Measurements from ENCODE around the gene SLC66A3. TPM values are rescaled to one million over a fixed set of nuclear protein-coding genes. Genes with fewer than 3 reads are reported as not detected.

SLC66A3 gene
- total RNA-seq, 1 experiment from 2014 or later, result 34.9 TPM

DNA sequence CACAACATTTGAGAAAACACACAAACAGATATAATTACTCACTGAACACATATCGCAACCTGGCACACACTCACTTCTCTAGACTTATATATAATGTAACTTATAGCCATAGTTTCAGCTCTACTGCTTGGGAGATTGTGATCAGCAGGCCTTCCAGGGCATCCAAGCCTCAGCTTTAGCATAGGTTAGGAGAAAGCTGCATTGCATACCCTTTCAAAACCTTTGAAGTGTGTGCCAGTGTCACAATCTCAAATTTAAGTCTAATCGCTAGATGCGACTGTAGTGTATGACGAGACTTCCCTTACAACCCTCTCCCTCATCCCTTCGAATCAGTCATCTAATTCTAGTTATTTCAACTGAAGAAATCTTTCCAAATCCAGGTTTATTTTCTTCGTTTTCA lies 30.9 kb downstream of the SLC66A3 start:
- in situ Hi-C loops (cut with HindIII; ENCODE audit: low pct_unique_long_range_greater_than_20kb, low sequenced_read_pairs), result no loop called here
- no peak for DNase-seq (ENCODE audit: low read depth)

DNA sequence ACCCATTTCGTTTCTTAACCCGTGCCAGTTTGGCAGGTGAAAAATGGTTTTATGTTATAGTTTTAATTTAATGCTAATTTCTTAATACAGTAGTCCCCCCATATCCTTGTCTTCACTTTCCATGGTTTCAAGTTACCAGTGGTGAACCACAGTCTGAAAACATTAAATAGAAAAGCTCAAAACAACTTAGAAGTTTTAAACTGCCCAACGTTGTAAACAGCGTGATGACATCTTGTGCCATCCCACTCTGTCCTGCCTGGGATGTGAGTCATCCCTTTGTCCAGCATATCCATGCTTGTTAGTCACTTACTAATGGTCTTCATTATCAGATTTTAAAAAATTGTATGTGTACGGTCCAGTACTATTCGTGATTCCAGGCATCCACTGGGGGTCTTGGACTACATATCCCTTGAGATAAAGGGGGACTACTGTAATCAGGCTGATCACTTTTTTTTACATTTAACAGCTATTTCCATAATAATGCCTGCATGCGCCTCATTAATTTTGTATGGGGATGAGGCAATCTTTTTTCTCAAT lies 31.9 kb downstream of the SLC66A3 start:
- in situ Hi-C loops (cut with HindIII; ENCODE audit: low pct_unique_long_range_greater_than_20kb, low sequenced_read_pairs), result no loop called here
- peak; percentile 10 for DNase-seq (ENCODE audit: low read depth)

DNA sequence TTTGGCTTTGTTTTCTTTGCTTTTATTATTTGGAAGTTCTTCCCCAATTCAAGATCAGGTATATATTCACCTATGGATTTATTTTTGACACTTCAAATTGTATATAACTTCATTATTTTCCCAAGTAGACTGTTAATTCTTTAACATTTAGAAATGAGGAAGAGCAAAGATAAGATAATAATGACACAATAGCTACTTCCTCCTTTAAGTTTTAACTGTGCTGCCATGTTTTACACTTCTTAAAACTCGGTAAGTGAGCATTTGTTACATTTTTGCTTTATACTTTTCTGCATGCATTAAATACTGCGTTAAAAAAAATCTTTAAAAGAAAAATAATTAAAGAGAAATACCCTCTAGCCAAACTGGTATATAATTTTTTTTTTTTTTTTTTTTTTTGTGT lies 32.5 kb downstream of the SLC66A3 start:
- no peak for DNase-seq (ENCODE audit: low read depth)
- in situ Hi-C loops (cut with HindIII; ENCODE audit: low pct_unique_long_range_greater_than_20kb, low sequenced_read_pairs), result no loop called here

DNA sequence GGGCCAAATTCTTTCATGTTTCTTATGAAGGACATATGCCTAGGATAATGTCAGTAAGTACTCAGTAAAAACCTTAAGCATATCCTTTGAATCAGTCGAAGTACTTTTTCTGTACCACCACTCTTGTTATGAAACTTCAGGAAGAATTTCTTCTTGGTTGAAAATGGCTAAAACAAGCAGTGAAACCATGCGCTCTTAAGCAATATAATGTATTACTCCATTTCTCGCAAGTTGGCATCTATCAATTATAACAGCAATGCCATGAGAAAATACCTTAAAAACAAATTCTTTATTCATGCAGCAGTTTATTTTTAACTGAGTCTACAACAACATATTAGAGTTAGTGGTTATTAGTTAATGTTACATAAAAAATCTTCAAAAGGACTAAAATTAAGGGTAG lies 41.0 kb downstream of the SLC66A3 start:
- no peak for DNase-seq (ENCODE audit: low read depth)
- in situ Hi-C loops (cut with HindIII; ENCODE audit: low pct_unique_long_range_greater_than_20kb, low sequenced_read_pairs), result no loop called here

DNA sequence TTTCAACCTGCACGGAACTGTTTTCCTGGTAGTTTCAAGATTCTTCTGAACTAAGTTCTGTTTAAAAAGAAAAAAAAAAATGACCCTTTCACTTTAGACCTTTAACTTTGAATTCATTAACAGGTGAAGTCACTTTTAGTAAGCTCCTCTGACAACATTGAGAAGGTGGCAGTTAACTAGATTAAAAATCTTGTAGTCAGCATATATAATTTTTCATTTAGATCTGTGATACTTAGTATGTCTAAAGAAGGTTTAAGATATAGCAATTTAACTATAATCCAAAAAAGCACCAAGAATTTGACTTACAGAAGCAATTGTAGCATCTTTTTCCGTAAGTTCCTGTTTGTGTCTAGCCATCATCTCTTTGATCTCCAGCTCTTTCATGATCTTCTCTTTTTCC lies 45.4 kb downstream of the SLC66A3 start:
- DNase-seq (ENCODE audit: low read depth), result no peak
- in situ Hi-C loops (cut with HindIII; ENCODE audit: low pct_unique_long_range_greater_than_20kb, low sequenced_read_pairs), result no loop called here

DNA sequence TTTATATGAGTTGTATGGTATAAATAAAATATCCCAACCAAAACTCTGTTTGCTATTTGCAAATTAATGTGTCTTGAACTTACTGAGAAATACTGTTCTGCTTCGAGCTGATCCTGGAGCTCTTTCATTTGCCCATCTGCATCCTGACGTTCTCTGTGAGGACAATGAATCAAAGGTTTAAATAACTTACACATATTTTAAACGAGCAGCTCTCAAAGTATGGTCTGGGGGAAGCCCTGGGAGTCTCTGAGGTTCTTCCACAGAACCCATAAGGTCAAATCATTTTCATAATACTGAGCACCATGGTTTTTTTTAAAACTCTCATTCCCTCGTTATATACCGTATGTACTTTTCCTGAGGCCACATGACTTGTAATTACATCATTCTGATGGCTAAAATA lies 46.7 kb downstream of the SLC66A3 start:
- no peak for DNase-seq (ENCODE audit: low read depth)
- in situ Hi-C loops (cut with HindIII; ENCODE audit: low pct_unique_long_range_greater_than_20kb, low sequenced_read_pairs), result no loop called here

DNA sequence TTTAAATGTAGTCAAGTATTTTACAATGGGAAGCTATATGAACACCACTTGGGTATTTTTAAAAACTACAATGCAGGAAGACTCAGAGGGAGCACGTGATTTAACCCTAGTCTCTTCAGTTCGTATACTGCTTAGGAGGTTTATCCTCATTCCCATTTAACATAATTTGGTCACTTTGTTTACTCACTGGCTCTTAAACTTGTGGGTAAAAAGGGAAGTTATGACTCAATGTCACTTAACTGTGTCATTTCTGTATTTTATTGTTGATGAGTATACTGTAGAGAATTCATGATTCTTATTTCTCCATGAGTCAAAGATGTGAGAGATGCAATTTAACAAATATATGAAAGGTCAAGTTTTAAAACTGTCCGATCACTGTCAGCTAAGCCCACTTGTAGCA lies 48.2 kb downstream of the SLC66A3 start:
- DNase-seq (ENCODE audit: low read depth), result peak; percentile 12
- in situ Hi-C loops (cut with HindIII; ENCODE audit: low pct_unique_long_range_greater_than_20kb, low sequenced_read_pairs), result no loop called here

DNA sequence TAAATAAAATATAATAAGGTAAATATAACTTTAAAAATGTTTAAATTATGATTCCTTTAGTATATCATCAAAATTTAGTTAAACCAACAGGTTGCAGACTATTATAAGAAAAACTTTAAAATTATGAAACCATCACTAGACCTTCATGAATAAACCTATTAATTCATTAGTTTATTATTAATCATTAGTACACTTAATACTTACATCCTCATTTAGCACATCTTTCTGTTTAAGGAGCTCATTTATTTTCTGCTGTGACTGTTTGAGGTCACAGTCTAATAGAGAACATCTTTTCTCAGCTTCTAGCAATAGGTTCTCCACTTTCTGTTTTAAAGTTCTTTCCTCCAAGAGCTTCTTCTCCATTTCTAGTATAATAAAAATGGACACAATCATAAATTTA lies 52.8 kb downstream of the SLC66A3 start:
- DNase-seq (ENCODE audit: low read depth), result no peak
- in situ Hi-C loops (cut with HindIII; ENCODE audit: low pct_unique_long_range_greater_than_20kb, low sequenced_read_pairs), result no loop called here

DNA sequence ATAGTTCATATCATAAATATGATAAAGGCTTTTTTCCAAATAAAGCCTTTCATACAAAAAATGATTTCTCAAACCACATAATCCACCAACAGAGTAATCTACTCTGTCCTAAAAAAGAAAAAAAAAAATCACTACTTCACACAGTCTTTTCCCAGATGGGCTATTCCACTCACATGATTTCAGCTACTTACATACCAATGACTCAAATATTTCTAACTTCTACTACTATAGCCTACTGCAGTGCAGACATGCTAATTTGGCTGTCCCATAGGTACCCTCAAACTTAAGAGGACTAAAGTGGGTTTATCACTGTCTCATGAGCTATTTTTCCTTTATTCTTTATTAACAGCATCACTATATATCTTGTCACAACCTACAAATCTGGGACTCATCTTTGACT lies 57.4 kb downstream of the SLC66A3 start:
- in situ Hi-C loops (cut with HindIII; ENCODE audit: low pct_unique_long_range_greater_than_20kb, low sequenced_read_pairs), result no loop called here
- no peak for DNase-seq (ENCODE audit: low read depth)

DNA sequence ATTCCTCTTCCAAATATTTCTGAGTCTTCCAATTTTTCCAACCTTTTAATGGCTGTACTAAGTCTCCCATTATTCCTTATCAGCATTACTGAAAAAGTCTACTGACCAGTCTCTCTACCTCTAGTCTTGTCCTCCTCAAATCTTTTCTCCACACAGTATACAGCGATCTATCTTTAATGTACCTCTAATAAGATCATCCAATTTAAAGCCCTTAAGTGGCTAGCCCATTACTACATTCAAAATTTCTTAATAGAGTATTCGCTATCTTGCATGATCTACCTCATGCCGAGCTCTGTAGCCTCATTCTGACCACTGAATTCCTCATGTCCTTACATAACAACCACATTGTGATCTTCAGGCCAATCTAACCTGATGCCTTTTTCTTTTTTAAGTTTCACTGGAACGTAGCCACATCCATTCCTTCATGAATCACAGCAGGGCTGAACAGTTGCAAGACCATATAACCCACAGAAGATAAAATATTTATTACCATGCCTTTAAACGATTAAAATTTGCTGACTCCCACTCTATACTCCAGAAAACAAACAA lies 57.9 kb downstream of the SLC66A3 start:
- in situ Hi-C loops (cut with HindIII; ENCODE audit: low pct_unique_long_range_greater_than_20kb, low sequenced_read_pairs), result no loop called here
- no peak for DNase-seq (ENCODE audit: low read depth)

DNA sequence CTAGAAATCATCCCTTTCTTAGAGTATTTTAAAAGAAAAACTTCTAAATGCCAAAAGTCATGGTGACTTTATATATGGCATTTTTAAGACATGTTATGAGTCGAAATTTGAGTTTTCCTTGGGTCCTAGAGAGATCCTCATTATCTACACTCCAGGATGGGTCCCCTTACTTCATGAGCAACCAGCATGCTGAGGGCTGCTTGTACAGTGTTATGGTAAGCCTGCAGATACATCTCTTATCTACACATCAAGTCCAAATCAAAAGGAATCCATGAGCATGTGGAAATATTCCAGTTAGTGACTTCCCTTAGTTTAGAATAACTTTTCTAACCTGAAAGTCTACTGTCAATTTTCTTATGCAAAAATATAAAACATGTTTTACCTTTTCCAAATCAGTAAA lies 58.7 kb downstream of the SLC66A3 start:
- DNase-seq (ENCODE audit: low read depth), result no peak
- in situ Hi-C loops (cut with HindIII; ENCODE audit: low pct_unique_long_range_greater_than_20kb, low sequenced_read_pairs), result no loop called here

DNA sequence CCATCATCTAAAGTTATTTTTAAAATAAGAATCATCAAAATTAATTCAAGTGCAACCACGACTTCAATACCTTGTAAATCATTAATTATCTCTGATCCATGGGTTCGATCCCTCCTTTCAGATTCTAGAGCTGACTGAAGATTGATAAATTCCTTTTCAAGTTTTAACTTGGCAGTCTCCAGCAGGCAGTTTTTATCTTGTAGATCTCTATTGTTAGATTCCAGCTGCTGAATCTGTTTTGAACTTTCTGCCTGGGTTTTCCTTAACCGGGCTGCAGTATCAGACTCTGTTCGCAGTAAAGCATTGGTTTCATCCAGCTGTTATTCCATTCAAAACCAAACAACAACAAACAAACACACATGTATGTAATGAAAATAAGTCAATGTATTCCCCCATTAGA lies 59.5 kb downstream of the SLC66A3 start:
- DNase-seq (ENCODE audit: low read depth), result no peak
- in situ Hi-C loops (cut with HindIII; ENCODE audit: low pct_unique_long_range_greater_than_20kb, low sequenced_read_pairs), result no loop called here

DNA sequence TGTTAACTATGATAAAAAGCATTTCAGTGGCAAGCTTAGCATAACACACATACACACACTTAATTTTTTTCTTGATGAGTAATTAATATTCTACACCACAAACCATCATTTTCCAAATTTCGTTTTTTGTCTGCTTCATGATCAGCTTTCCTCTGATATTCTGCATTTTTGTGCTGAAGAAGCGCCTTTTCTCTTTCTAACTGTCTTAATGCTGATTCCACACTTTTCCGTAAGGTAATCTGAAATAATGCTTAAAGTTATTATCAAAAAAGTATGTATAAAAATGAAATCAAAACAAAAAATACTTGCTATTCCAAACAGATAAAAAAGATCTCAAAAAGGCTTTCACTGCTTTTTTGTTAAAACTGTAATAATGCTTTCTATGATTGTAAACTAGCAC lies 60.1 kb downstream of the SLC66A3 start:
- in situ Hi-C loops (cut with HindIII; ENCODE audit: low pct_unique_long_range_greater_than_20kb, low sequenced_read_pairs), result no loop called here
- DNase-seq (ENCODE audit: low read depth), result no peak

DNA sequence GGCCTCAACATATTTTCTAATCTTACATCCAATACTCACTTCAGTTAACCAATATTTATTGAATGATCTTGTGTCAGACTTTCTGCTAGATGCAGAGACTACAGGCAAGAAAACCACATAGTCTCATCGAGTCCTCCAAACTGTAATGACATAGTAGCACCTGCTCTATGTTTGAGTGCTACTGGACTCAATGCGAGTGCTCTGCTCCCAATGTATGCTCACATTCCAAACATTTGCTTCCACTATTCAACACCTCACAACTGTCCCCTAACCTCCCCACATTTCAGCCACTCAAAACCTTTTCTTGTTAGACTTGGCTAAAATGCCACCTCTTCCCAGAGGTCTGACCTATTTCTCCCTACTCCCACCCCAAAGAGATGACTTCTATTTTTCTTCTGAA lies 65.2 kb downstream of the SLC66A3 start:
- no peak for DNase-seq (ENCODE audit: low read depth)
- in situ Hi-C loops (cut with HindIII; ENCODE audit: low pct_unique_long_range_greater_than_20kb, low sequenced_read_pairs), result no loop called here

DNA sequence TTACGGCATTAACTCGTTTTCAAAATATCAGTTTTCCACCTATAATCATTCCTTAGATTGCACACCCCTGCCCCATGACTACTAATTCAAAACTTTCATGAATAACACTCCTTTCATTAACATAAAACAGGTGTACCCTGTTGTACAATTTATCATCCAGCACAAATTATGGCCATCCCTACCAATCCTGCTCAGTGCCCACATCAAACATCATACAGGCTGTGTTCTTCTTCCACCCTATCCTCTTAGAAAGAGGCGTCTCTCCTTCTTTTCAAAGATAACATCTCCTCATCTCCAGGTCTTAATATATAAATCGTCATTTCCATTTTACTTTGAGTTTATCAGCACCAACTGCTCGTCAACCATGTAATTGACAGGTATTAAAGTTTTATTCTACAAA lies 67.6 kb downstream of the SLC66A3 start:
- in situ Hi-C loops (cut with HindIII; ENCODE audit: low pct_unique_long_range_greater_than_20kb, low sequenced_read_pairs), result no loop called here
- no peak for DNase-seq (ENCODE audit: low read depth)

DNA sequence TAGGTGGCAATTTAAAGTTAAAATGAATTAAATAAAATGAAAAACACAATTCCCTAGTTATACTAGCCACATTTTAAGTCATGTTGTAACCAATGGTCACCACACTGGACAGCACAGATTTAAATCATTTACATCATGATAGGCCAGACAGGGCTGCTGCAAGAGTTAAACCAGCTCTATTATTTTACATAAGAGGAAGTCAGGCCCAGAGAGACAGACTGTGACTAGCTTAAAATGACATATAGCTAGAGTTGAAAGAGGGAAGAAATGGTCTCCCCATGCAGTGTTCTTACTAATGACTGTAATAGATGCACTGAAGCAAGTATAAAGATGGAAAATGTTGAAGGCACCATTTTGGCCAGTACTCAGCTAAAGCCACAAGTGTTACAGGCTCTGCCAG lies 69.6 kb downstream of the SLC66A3 start:
- in situ Hi-C loops (cut with HindIII; ENCODE audit: low pct_unique_long_range_greater_than_20kb, low sequenced_read_pairs), result no loop called here
- DNase-seq (ENCODE audit: low read depth), result no peak

DNA sequence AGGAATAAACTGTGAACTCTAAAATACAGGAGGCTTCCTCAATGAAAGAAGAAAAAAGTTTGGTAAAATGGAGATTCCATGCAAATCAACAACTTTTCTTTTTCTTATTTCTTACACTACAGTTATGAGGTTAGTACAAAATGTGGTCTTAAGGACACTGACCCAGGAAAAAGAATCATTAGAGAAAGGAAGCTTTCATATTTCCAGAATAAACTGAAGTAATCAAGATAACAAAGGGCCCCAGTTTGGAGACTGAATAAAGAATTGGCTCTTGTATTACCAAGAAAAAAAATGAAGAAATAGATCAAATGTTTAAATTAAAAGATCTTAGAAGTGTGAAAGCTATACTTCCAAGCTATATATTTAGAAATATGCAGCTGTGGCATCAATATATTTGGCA lies 72.3 kb downstream of the SLC66A3 start:
- in situ Hi-C loops (cut with HindIII; ENCODE audit: low pct_unique_long_range_greater_than_20kb, low sequenced_read_pairs), result no loop called here
- DNase-seq (ENCODE audit: low read depth), result no peak
